T-helper 1 cell treated with Interleukin-12 subunit alpha and Interleukin-12 subunit beta and Interleukin-4 antibody, amounts not matched to agents 30 ng/mL and 1 ng/mL, for 36 hours (primary cell): ENCODE data around the gene EZH1. TPM values are rescaled to one million over a fixed set of nuclear protein-coding genes. Genes with fewer than 3 reads are reported as not detected.

Experiments
- total RNA-seq: library from RNA; stranded (reverse); gene quantifications from 2 replicates; pipeline ENCODE4 v1.2.3, GENCODE V29; 2022

EZH1 gene
- total RNA-seq, 1 donor from 2014 or later, result 54.7 TPM

Other genes starting within 250 kb of the EZH1 start
- 19.6 and 22.2 TPM in 2 replicates for gene NAGLU, start 208.8 kb downstream of the EZH1 start, total RNA-seq
- 0.34 and 0.59 TPM in 2 replicates for gene HSD17B1, start 192.1 kb downstream of the EZH1 start, total RNA-seq
- gene COASY, start 182.9 kb downstream of the EZH1 start, total RNA-seq, result 74.3 and 80.3 TPM in 2 replicates
- 72.9 and 75.0 TPM in 2 replicates for gene MLX, start 177.9 kb downstream of the EZH1 start, total RNA-seq
- gene PSMC3IP, start 167.3 kb downstream of the EZH1 start, total RNA-seq, result 17.3 and 18.0 TPM in 2 replicates
- gene RETREG3, start 135.7 kb downstream of the EZH1 start, total RNA-seq, result 73.4 and 75.5 TPM in 2 replicates
- gene TUBG1, start 135.4 kb downstream of the EZH1 start, total RNA-seq, result 54.7 and 60.5 TPM in 2 replicates
- 8.1 and 9.4 TPM in 2 replicates for gene TUBG2, start 85.8 kb downstream of the EZH1 start, total RNA-seq
- gene PLEKHH3, start 68.0 kb downstream of the EZH1 start, total RNA-seq, result 0.61 and 1.8 TPM in 2 replicates
- gene CCR10, start 63.2 kb downstream of the EZH1 start, total RNA-seq, result 0.81 and 1.0 TPM in 2 replicates
- gene CNTNAP1, start 62.5 kb downstream of the EZH1 start, total RNA-seq, result 2.2 and 2.8 TPM in 2 replicates
- not detected in 2 replicates for gene RAMP2, start 16.2 kb upstream of the EZH1 start, total RNA-seq
- gene VPS25, start 28.4 kb upstream of the EZH1 start, total RNA-seq, result 59.0 and 65.1 TPM in 2 replicates
- gene WNK4, start 35.6 kb upstream of the EZH1 start, total RNA-seq, result 0.15 and 0.22 TPM in 2 replicates
- gene COA3, start 53.7 kb upstream of the EZH1 start, total RNA-seq, result 48.1 and 49.5 TPM in 2 replicates
- not detected in 2 replicates for gene CNTD1, start 53.8 kb upstream of the EZH1 start, total RNA-seq
- 114 and 119 TPM in 2 replicates for gene BECN1, start 79.2 kb upstream of the EZH1 start, total RNA-seq
- gene PSME3, start 88.4 kb upstream of the EZH1 start, total RNA-seq, result 125 and 146 TPM in 2 replicates
- 2.6 TPM in 2 replicates for gene AOC2, start 99.5 kb upstream of the EZH1 start, total RNA-seq
- gene AOC3, start 106.2 kb upstream of the EZH1 start, total RNA-seq, result 1.7 and 2.2 TPM in 2 replicates
- not detected in 2 replicates for gene G6PC1, start 155.8 kb upstream of the EZH1 start, total RNA-seq
- 41.2 and 51.5 TPM in 2 replicates for gene AARSD1, start 219.4 kb upstream of the EZH1 start, total RNA-seq
- 0.63 and 0.81 TPM in 2 replicates for gene PTGES3L, start 235.0 kb upstream of the EZH1 start, total RNA-seq
- gene RUNDC1, start 235.5 kb upstream of the EZH1 start, total RNA-seq, result 17.4 and 17.8 TPM in 2 replicates